ENCODE results near the gene CDK5R1. TPM values are rescaled to one million over a fixed set of nuclear protein-coding genes. Genes with fewer than 3 reads are reported as not detected.

Gene CDK5R1
- total RNA-seq, 1 experiment from 2014 or later: 9.9 TPM

- TF ChIP-seq ZNF532 (CRISPR knock-in tag; IDR thresholded peaks at IDR 0.05; ENCODE audit: borderline replicate concordance): no peak
- TF ChIP-seq ZNF396 (CRISPR knock-in tag; IDR thresholded peaks at IDR 0.05; ENCODE audit: borderline replicate concordance): no peak
- peak; percentile 38; the same call in 1 of the 2 replicates for TF ChIP-seq ZNF121 (CRISPR knock-in tag; IDR thresholded peaks at IDR 0.05)
- no peak for TF ChIP-seq ZBTB21 (CRISPR knock-in tag; IDR thresholded peaks at IDR 0.05; ENCODE audit: borderline replicate concordance)
- peak; percentile 67 for TF ChIP-seq FOXP4 (CRISPR knock-in tag; IDR thresholded peaks at IDR 0.05)
Observed at GRCh38 chr17:32516450-32516849, 29.7 kb downstream of the CDK5R1 start (continued).

GRCh38 chr17:32516940-32517701, 30.3 kb downstream of the CDK5R1 start:
- ChIA-PET POLR2A (interaction anchor here (1.3 kb wide), 1 partner anchor 28 kb away, joined by 3 read pairs; no protein-coding TSS in a partner anchor), CTCF (interaction anchor here (0.6 to 1.1 kb wide), 5 partner anchors 29 to 266 kb away, joined by 3 to 4 read pairs (median 3); partner anchors contain the start of gene PSMD11)
- Mint-ChIP-seq H3K36me3 (no peaks in the 10 kb centered on the region), H3K27ac (no peak overlapping the region; the same call in 1 of the 2 replicates), H3K9me3 (no peaks in the 10 kb centered on the region), H3K27me3 (ENCODE audit: low read depth) (peaks cover 6% of the 10 kb centered on the region), H3K4me3 (no peak overlapping the region), H3K4me1 (peaks cover 64% of the 10 kb centered on the region)
- DNase-seq (ENCODE audit: low spot score) (no peak), ATAC-seq (no peak)
- TF ChIP-seq ATF2 (CRISPR knock-in tag; IDR thresholded peaks at IDR 0.05; ENCODE audit: borderline replicate concordance, low read depth) (no peak), ZNF232 (CRISPR knock-in tag; IDR thresholded peaks at IDR 0.05) (no peak), RELA (CRISPR knock-in tag; IDR thresholded peaks at IDR 0.05; ENCODE audit: borderline replicate concordance) (no peak), GRHL2 (CRISPR knock-in tag; IDR thresholded peaks at IDR 0.05; ENCODE audit: insufficient replicate concordance, severe bottlenecking) (no peak), MXD4 (CRISPR knock-in tag; IDR thresholded peaks at IDR 0.05; ENCODE audit: borderline replicate concordance) (no peak), AFF4 (CRISPR knock-in tag; IDR thresholded peaks at IDR 0.05; ENCODE audit: borderline replicate concordance) (no peak), CBFB (CRISPR knock-in tag; IDR thresholded peaks at IDR 0.05; ENCODE audit: low read depth) (no peak), IRF1 (CRISPR knock-in tag; IDR thresholded peaks at IDR 0.05) (no peak)
